Neuronal stem cell (in vitro differentiated cells): ENCODE measurements around the gene RHBG.

ENCODE experiments used
- DNase-seq: peaks from one replicate; pipeline ENCODE4 v3.0.0-alpha.2; 2013; ENCODE audit warnings: low spot score
- H2AFZ ChIP-seq: one replicate; pipeline ENCODE4 v1.6.1; 2013; ENCODE audit warnings: mild to moderate bottlenecking, low read length, inconsistent platforms
- H2AK5ac ChIP-seq: 2 replicates; pipeline ENCODE4 v1.6.1; 2013; ENCODE audit warnings: low read depth, mild to moderate bottlenecking, inconsistent platforms, low read length, moderate library complexity, mixed read lengths
- H2BK120ac ChIP-seq: 2 replicates; pipeline ENCODE4 v1.6.1; 2013; ENCODE audit warnings: low read depth, mild to moderate bottlenecking, inconsistent platforms, low read length, moderate library complexity, mixed read lengths
- H2BK12ac ChIP-seq: one replicate; pipeline ENCODE4 v1.6.1; 2013; ENCODE audit warnings: low read length, inconsistent platforms
- H2BK15ac ChIP-seq: 2 replicates; pipeline ENCODE4 v1.6.1; 2013; ENCODE audit warnings: mild to moderate bottlenecking, low read length, inconsistent platforms, mixed read lengths
- H2BK5ac ChIP-seq: one replicate; pipeline ENCODE4 v1.6.1; 2013; ENCODE audit warnings: inconsistent platforms, mild to moderate bottlenecking, low read length, moderate library complexity
- H3K14ac ChIP-seq: one replicate; pipeline ENCODE4 v1.6.1; 2013; ENCODE audit warnings: low read length, inconsistent platforms
- H3K18ac ChIP-seq: 2 replicates; pipeline ENCODE4 v1.6.1; 2013; ENCODE audit warnings: low read length, inconsistent platforms
- H3K23ac ChIP-seq: 2 replicates; pipeline ENCODE4 v1.6.1; 2013; ENCODE audit warnings: low read depth, mild to moderate bottlenecking, mixed read lengths, low read length, inconsistent platforms; ENCODE audit not compliant: poor library complexity
- H3K27ac ChIP-seq: replicated peaks from 3 replicates; pipeline ENCODE4 v1.5.1; 2013; ENCODE audit warnings: low read length, inconsistent platforms
- H3K27me3 ChIP-seq, 3 experiments: 2 replicates each; pipeline ENCODE4 v1.6.1; 2013; ENCODE audit warnings: low read length in 3 of 3, mild to moderate bottlenecking in 2 of 3, inconsistent platforms in 1 of 3, low read depth in 1 of 3, mixed read lengths in 1 of 3, moderate library complexity in 1 of 3; ENCODE audit not compliant: control insufficient read depth in 3 of 3, insufficient read depth in 3 of 3
- H3K36me3 ChIP-seq, 2 donors: replicated peaks in 1 of 2; 2 replicates each; pipeline ENCODE4 v1.6.1; 2013; ENCODE audit warnings: low read length in 2 of 2; ENCODE audit not compliant: control insufficient read depth in 2 of 2, insufficient read depth in 2 of 2
- H3K4ac ChIP-seq: 2 replicates; pipeline ENCODE4 v1.6.1; 2013; ENCODE audit warnings: inconsistent platforms, mild to moderate bottlenecking, low read length, moderate library complexity
- H3K4me1 ChIP-seq, 2 donors: 1 replicate in 1 of 2; 2 replicates in 1 of 2; pipeline ENCODE4 v1.6.1; 2013; ENCODE audit warnings: low read length in 2 of 2, low read depth in 1 of 2; ENCODE audit not compliant: control insufficient read depth in 2 of 2, insufficient read depth in 1 of 2
- H3K4me2 ChIP-seq: one replicate; pipeline ENCODE4 v1.6.1; 2013; ENCODE audit warnings: mild to moderate bottlenecking, low read length, inconsistent platforms; ENCODE audit not compliant: insufficient read depth, poor library complexity, severe bottlenecking
- H3K4me3 ChIP-seq, 2 donors: 2 replicates each; pipeline ENCODE4 v1.5.1; 2013; ENCODE audit warnings: low read length in 2 of 2, mild to moderate bottlenecking in 2 of 2, inconsistent platforms in 1 of 2, moderate library complexity in 1 of 2
- H3K79me1 ChIP-seq: one replicate; pipeline ENCODE4 v1.6.1; 2013; ENCODE audit warnings: low read depth, mild to moderate bottlenecking, inconsistent platforms, low read length, moderate library complexity
- H3K9ac ChIP-seq: one replicate; pipeline ENCODE4 v1.6.1; 2013; ENCODE audit warnings: mild to moderate bottlenecking, low read depth, low read length, inconsistent platforms; ENCODE audit not compliant: poor library complexity
- H3K9me3 ChIP-seq, 2 donors: replicated peaks in 1 of 2; 2 replicates each; pipeline versions ENCODE3 to v1.6.1; 2013; ENCODE audit warnings: low read length in 2 of 2, mild to moderate bottlenecking in 2 of 2, inconsistent platforms in 1 of 2, low read depth in 1 of 2, mixed read lengths in 1 of 2, moderate library complexity in 1 of 2; ENCODE audit not compliant: control insufficient read depth in 2 of 2, insufficient read depth in 1 of 2
- H4K8ac ChIP-seq: one replicate; pipeline ENCODE4 v1.6.1; 2013; ENCODE audit warnings: low read depth, mild to moderate bottlenecking, inconsistent platforms, low read length, moderate library complexity
- H4K91ac ChIP-seq: one replicate; pipeline ENCODE4 v1.6.1; 2013; ENCODE audit warnings: low read length, low read depth, mild to moderate bottlenecking, inconsistent platforms; ENCODE audit not compliant: poor library complexity
- WGBS, 2 donors: extraction: QIAGEN DNeasy Blood & Tissue Kit; methylation state at CpG; one replicate each; pipeline ENCODE4 v1.1.7; 2013; ENCODE audit warnings: missing lambda C conversion rate in 2 of 2, mixed read lengths in 1 of 2; ENCODE audit not compliant: insufficient read length in 2 of 2, insufficient replicate concordance in 1 of 2; ENCODE audit errors: extremely low coverage in 2 of 2; 5-methylcytosine and 5-hydroxymethylcytosine counted together

The RHBG gene

DNA sequence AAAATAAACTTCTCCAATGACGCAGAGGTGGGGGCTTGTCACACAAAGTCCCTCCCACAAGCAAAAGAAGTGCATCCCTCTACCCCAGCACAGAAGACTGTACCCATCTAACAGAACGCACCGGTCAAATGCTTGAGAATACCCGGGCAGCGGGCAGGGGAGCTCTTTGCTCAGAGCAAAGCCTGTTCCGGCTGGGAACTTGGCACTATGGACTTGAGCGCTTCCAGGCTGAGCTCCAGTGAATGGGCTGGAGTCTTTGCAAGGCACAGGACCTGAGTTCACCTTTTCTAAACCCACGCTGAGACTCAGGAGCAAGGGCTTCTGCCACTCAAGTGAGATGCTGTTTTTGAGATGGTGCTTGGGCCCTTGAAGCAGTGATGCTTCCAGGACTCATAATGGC is 20.3 kb downstream of the RHBG start:
- H3K4ac ChIP-seq, result no peak overlapping the region
- H2AK5ac ChIP-seq, result no peak overlapping the region
- no peaks in the 10 kb centered on the region for H3K36me3 ChIP-seq
- H4K91ac ChIP-seq, result no peak overlapping the region
- H4K8ac ChIP-seq, result no peak overlapping the region
- H3K4me1 ChIP-seq, result peaks cover 23 to 51% of the 10 kb centered on the region in 2 donors
- DNase-seq, result no peak
- no peaks in the 10 kb centered on the region for H3K9me3 ChIP-seq
- H3K79me1 ChIP-seq, result no peaks in the 10 kb centered on the region
- H2AFZ ChIP-seq, result no peak overlapping the region
- H2BK120ac ChIP-seq, result no peak overlapping the region
- H3K4me2 ChIP-seq, result no peak overlapping the region
- no peak overlapping the region for H2BK15ac ChIP-seq
- H3K27me3 ChIP-seq, result peaks cover 8 to 93% (median 72%) of the 10 kb centered on the region in 3 experiments
- no peak overlapping the region for H3K23ac ChIP-seq
- no peak overlapping the region for H3K9ac ChIP-seq
- no peak overlapping the region for H2BK12ac ChIP-seq
- no CpG with 5 or more reads among the region's 8 CpGs for WGBS, 2 donors
- no peak overlapping the region for H3K14ac ChIP-seq
- no peak overlapping the region for H3K27ac ChIP-seq
- no peak overlapping the region for H2BK5ac ChIP-seq
- H3K4me3 ChIP-seq, result no peak overlapping the region
- no peak overlapping the region for H3K18ac ChIP-seq

DNA sequence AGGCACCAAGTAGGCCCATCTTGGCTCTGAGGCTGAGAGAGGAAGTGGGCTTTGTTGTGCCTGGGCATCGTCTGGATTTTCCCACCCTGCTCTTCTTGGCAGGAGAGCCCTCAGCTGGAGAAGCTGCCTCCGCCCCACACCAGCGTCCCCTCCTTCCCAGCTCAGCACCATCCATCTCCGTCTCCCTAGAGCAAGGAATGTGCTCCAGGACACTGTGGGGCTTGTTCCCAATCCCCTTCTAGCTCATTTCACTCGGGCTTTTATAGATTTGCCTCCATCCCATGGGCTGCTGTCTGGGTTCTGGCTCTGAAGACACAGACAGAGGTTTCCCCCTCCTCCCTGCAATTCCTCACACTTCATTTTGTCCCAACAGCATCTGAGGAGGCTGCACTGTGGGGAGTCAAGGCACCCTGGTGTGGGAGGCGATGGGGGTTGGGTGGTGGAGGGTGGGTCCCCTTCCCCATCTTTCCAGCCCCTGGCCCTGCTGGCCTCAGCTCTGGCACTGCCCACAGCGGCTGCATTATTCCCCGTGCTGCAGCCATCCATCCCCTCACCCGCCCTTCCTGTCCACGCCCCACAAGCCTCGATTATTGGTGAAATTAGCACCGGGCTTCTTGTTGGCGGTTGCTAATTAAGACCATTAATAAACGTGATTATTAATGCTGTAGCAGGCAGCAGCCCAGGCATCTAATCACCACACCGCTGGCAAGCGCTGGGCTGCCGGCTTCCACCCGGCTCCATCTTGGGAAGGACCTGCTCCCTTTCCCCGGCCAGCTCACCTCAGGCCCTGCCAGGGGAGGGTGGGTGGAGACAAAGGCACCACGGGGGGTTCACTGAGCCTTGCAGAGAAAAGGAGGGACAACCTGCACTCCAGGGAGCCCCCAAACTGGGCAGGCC is 21.7 kb downstream of the RHBG start:
- H3K4me2 ChIP-seq, result no peak overlapping the region
- H2BK5ac ChIP-seq, result peak overlapping the region; percentile 68
- peak overlapping the region; percentile 91 for H3K18ac ChIP-seq
- peaks cover 23 to 55% of the 10 kb centered on the region in 2 donors for H3K4me1 ChIP-seq
- H2BK12ac ChIP-seq, result no peak overlapping the region
- H2AK5ac ChIP-seq, result peak overlapping the region; percentile 86
- peak overlapping the region; percentile 81 for H2BK15ac ChIP-seq
- peaks cover 0 to 2% of the 10 kb centered on the region in 2 donors for H3K9me3 ChIP-seq
- no peak overlapping the region for H3K27ac ChIP-seq
- H3K4me3 ChIP-seq, result no peak overlapping the region
- H4K8ac ChIP-seq, result no peak overlapping the region
- peaks cover 2% of the 10 kb centered on the region for H3K79me1 ChIP-seq
- no peak overlapping the region for H3K4ac ChIP-seq
- DNase-seq, result no peak
- no peak overlapping the region for H3K14ac ChIP-seq
- peak overlapping the region; percentile 38 for H3K23ac ChIP-seq
- peaks cover 8 to 89% (median 62%) of the 10 kb centered on the region in 3 experiments for H3K27me3 ChIP-seq
- H3K9ac ChIP-seq, result peak overlapping the region; percentile 9
- WGBS, 2 donors, result no CpG with 5 or more reads among the region's 20 CpGs
- H3K36me3 ChIP-seq, result no peaks in the 10 kb centered on the region
- H2BK120ac ChIP-seq, result peak overlapping the region; percentile 43
- H2AFZ ChIP-seq, result no peak overlapping the region
- no peak overlapping the region for H4K91ac ChIP-seq

DNA sequence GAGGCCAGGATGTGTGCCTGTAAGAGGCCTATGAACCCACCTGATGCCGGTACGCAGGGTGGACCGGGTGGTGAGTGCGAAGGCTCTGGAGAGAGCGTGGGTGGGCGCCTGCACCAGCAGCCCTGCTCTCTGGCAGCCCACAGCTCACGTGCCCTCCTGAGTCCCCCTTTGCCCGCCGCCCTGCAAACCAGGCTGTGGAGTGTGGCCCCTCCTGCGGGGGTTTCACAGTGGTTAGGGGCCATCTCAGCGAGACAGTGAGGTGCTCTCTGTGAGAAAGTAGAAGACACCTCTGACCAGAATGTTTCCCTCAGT is 22.3 kb downstream of the RHBG start:
- Histone ChIP-seq H3K18ac (peak overlapping the region; percentile 91), H3K79me1 (peaks cover 2% of the 10 kb centered on the region), H2BK15ac (peak overlapping the region; percentile 81), H3K4me3 (no peak overlapping the region), H3K9ac (no peak overlapping the region), H3K4me2 (no peak overlapping the region), H3K36me3 (no peaks in the 10 kb centered on the region), H2BK120ac (peak overlapping the region; percentile 43), H2BK12ac (peak overlapping the region; percentile 97), H2AFZ (no peak overlapping the region), H3K14ac (peak overlapping the region; percentile 72), H3K4me1 (peaks cover 23 to 54% of the 10 kb centered on the region in 2 donors), H3K23ac (peak overlapping the region; percentile 38), H3K4ac (no peak overlapping the region), H3K27ac (no peak overlapping the region), H2AK5ac (peak overlapping the region; percentile 86), H4K8ac (no peak overlapping the region), H3K27me3 (peaks cover 8 to 85% (median 56%) of the 10 kb centered on the region in 3 experiments), H2BK5ac (peak overlapping the region; percentile 13), H4K91ac (no peak overlapping the region), H3K9me3 (peaks cover 0 to 2% of the 10 kb centered on the region in 2 donors)
- WGBS, 2 donors, result no CpG with 5 or more reads among the region's 11 CpGs
- DNase-seq, result no peak

DNA sequence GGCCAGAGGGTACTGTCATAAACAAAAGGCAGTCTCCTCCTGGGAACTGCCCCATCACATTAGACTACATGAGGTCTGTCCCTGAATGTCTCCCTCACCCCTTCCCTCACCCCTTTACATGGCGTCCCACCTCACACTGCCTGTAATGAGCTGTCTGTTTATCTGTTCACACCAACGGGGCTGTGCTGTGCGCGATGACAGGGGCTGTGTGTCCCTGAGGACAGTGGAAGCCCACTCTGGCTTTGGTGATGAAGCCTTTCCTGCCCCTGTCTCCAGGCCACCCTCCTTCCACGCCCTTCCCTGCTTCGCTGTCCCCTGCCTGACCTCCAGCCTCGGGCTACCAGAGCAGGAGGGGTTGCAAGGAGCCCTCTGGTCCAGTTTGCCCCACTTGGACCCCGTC is 22.7 kb downstream of the RHBG start:
- Histone ChIP-seq H3K4ac (no peak overlapping the region), H3K27ac (peak overlapping the region; percentile 76), H2AFZ (no peak overlapping the region)

More for the DNA sequence above, 22.7 kb downstream of the RHBG start:
- Histone ChIP-seq H3K36me3 (no peaks in the 10 kb centered on the region), H2AK5ac (peak overlapping the region; percentile 86), H2BK120ac (no peak overlapping the region), H3K4me1 (peaks cover 23 to 54% of the 10 kb centered on the region in 2 donors), H3K9me3 (peaks cover 0 to 2% of the 10 kb centered on the region in 2 donors), H3K27me3 (peaks cover 8 to 82% (median 52%) of the 10 kb centered on the region in 3 experiments), H3K23ac (no peak overlapping the region), H4K8ac (no peak overlapping the region), H2BK5ac (peak overlapping the region; percentile 13), H2BK15ac (peak overlapping the region; percentile 81), H3K4me2 (no peak overlapping the region), H3K14ac (peak overlapping the region; percentile 72), H3K4me3 (no peak overlapping the region), H3K9ac (peak overlapping the region; percentile 4), H2BK12ac (peak overlapping the region; percentile 2), H4K91ac (peak overlapping the region; percentile 19), H3K79me1 (peaks cover 2% of the 10 kb centered on the region), H3K18ac (peak overlapping the region; percentile 91)
- no peak for DNase-seq
- WGBS, 2 donors, result no CpG with 5 or more reads among the region's 8 CpGs
